Neural cell (in vitro differentiated cells): ENCODE measurements around the gene GPSM1.

ENCODE experiments used
- EP300 ChIP-seq: fragments of 450-650 bp; conservative IDR thresholded peaks from 2 replicates; pipeline ENCODE4 v1.6.1; 2014; ENCODE audit warnings: antibody characterized with exemption, mild to moderate bottlenecking, moderate library complexity; ENCODE audit not compliant: poor library complexity, severe bottlenecking
- EZH2 ChIP-seq: fragments of 200-600, 300-800 bp; shearing (Covaris generic), sonication (generic); IDR thresholded peaks from 2 replicates; pipeline ENCODE4 v1.6.1; 2014; ENCODE audit warnings: antibody characterized with exemption, low read length, borderline replicate concordance, mild to moderate bottlenecking; ENCODE audit not compliant: insufficient read depth, poor library complexity, severe bottlenecking
- MXI1 ChIP-seq: fragments of 450-650 bp; conservative IDR thresholded peaks from 2 replicates; pipeline ENCODE4 v1.6.1; 2014; ENCODE audit warnings: antibody characterized with exemption, mild to moderate bottlenecking; ENCODE audit not compliant: poor library complexity, severe bottlenecking
- POLR2AphosphoS5 ChIP-seq: IDR thresholded peaks from 2 replicates; pipeline ENCODE4 v1.6.1; 2012
- RAD21 ChIP-seq: fragments of 450-650 bp; conservative IDR thresholded peaks from 2 replicates; pipeline ENCODE4 v1.6.1; 2014; ENCODE audit warnings: antibody characterized with exemption, mild to moderate bottlenecking, moderate library complexity
- REST ChIP-seq: IDR thresholded peaks from 2 replicates; pipeline ENCODE4 v1.6.1; 2012; ENCODE audit warnings: borderline replicate concordance
- SMC3 ChIP-seq: fragments of 450-650 bp; conservative IDR thresholded peaks from 2 replicates; pipeline ENCODE4 v1.6.1; 2014; ENCODE audit warnings: antibody characterized with exemption, mild to moderate bottlenecking, moderate library complexity; ENCODE audit not compliant: poor library complexity
- TAF1 ChIP-seq: IDR thresholded peaks from 2 replicates; pipeline ENCODE4 v1.6.1; 2012; ENCODE audit warnings: low read depth
- TF ChIP-seq, protein P1 (sequence below): fragments of 450-650 bp; IDR thresholded peaks from 2 replicates; pipeline ENCODE4 v1.5.1; 2014; ENCODE audit warnings: antibody characterized with exemption, mild to moderate bottlenecking, moderate library complexity; ENCODE audit not compliant: poor library complexity, severe bottlenecking

DNA sequence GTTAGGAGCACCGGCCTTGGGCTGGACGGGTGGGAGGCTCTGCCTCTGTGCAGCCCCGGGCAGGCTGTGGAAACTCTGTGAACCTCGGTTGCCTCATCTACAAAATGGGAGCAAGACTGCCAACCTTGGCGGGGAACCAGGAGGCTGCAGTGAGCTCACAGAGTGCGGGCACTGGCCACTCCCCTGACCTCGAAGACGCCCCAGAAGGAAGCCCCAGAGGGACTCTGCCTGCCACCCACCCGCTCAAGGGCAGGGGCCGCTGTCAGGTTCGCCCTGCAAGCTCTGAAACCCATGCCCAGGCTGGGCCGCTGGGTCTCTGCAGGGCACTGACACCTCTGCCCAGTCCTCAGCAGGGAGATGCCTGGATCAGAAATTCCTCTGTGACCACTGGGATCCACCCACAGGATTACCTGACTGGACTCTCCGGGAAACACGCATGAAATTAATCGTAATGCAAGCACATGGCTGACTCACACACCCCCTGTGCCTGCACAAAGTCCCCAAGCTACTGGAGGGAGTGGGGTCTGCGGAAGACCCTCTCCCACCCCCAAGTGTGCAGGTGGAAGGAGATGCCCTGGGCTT is 30.8 kb upstream of the GPSM1 start:
- TF ChIP-seq, protein P1, sequence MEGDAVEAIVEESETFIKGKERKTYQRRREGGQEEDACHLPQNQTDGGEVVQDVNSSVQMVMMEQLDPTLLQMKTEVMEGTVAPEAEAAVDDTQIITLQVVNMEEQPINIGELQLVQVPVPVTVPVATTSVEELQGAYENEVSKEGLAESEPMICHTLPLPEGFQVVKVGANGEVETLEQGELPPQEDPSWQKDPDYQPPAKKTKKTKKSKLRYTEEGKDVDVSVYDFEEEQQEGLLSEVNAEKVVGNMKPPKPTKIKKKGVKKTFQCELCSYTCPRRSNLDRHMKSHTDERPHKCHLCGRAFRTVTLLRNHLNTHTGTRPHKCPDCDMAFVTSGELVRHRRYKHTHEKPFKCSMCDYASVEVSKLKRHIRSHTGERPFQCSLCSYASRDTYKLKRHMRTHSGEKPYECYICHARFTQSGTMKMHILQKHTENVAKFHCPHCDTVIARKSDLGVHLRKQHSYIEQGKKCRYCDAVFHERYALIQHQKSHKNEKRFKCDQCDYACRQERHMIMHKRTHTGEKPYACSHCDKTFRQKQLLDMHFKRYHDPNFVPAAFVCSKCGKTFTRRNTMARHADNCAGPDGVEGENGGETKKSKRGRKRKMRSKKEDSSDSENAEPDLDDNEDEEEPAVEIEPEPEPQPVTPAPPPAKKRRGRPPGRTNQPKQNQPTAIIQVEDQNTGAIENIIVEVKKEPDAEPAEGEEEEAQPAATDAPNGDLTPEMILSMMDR = no peak
- TF ChIP-seq EP300 (no peak), MXI1 (no peak), EZH2 (no peak), POLR2AphosphoS5 (no peak), TAF1 (no peak), REST (no peak), RAD21 (no peak), SMC3 (no peak)
